CD14-positive monocyte (primary cell): Measurements from ENCODE around the gene DNAH14. TPM values are rescaled to one million over a fixed set of nuclear protein-coding genes. Genes with fewer than 3 reads are reported as not detected.

Experiments
- DNase-seq, 3 donors: peaks; one replicate each; pipeline ENCODE4 v3.0.0-alpha.2; 2011 to 2022
- H2AFZ ChIP-seq: 2 replicates; pipeline ENCODE4 v1.6.0; 2012; ENCODE audit warnings: mild to moderate bottlenecking, low read depth, low read length, inconsistent platforms; ENCODE audit not compliant: insufficient read depth, poor library complexity, severe bottlenecking
- H3K27ac ChIP-seq, 2 donors: 1 replicate in 1 of 2; 2 replicates in 1 of 2; pipeline ENCODE4 v1.5.1; 2012 to 2013; ENCODE audit warnings: low read length in 2 of 2, control low read depth in 1 of 2, inconsistent platforms in 1 of 2, low read depth in 1 of 2, mild to moderate bottlenecking in 1 of 2
- H3K27me3 ChIP-seq, 2 donors: one replicate each; pipeline versions ENCODE4 v1.6.0 to v1.6.1; 2011 to 2013; ENCODE audit warnings: low read length in 2 of 2; ENCODE audit not compliant: control insufficient read depth in 2 of 2, insufficient read depth in 2 of 2
- H3K36me3 ChIP-seq, 2 donors: replicated peaks in 1 of 2; 1 replicate in 1 of 2; 2 replicates in 1 of 2; pipeline versions ENCODE4 v1.5.1 to v1.6.1; 2012 to 2013; ENCODE audit warnings: low read length in 2 of 2, control low read depth in 1 of 2, inconsistent platforms in 1 of 2, mild to moderate bottlenecking in 1 of 2; ENCODE audit not compliant: insufficient read depth in 2 of 2, control insufficient read depth in 1 of 2
- H3K4me1 ChIP-seq, 2 donors: 1 replicate in 1 of 2; 2 replicates in 1 of 2; pipeline versions ENCODE4 v1.5.1 to v1.6.1; 2012 to 2013; ENCODE audit warnings: low read length in 2 of 2, control low read depth in 1 of 2, inconsistent platforms in 1 of 2, mild to moderate bottlenecking in 1 of 2, moderate library complexity in 1 of 2; ENCODE audit not compliant: insufficient read depth in 2 of 2, control insufficient read depth in 1 of 2
- H3K4me2 ChIP-seq: replicated peaks from 2 replicates; pipeline ENCODE3; 2012; ENCODE audit warnings: low read length, moderate library complexity, mild to moderate bottlenecking; ENCODE audit not compliant: poor library complexity, severe bottlenecking; ENCODE audit errors: extremely low read depth
- H3K4me3 ChIP-seq, 3 experiments: fragments of 200-600 bp in 1 of 3; sonication (generic) in 1 of 3; replicated peaks in 1 of 3; 1 replicate in 2 of 3; 2 replicates in 1 of 3; pipeline ENCODE4 v1.5.1; 2011 to 2013; ENCODE audit warnings: low read length in 3 of 3, mild to moderate bottlenecking in 3 of 3, control low read depth in 2 of 3, low read depth in 2 of 3, inconsistent platforms in 1 of 3, moderate library complexity in 1 of 3
- H3K79me2 ChIP-seq: 2 replicates; pipeline ENCODE4 v1.6.0; 2012; ENCODE audit warnings: mild to moderate bottlenecking, control low read depth, inconsistent platforms, low read length, moderate library complexity; ENCODE audit not compliant: insufficient read depth
- H3K9ac ChIP-seq: 2 replicates; pipeline ENCODE4 v1.6.0; 2017; ENCODE audit warnings: low read length, mild to moderate bottlenecking; ENCODE audit not compliant: insufficient read depth, poor library complexity, severe bottlenecking
- H3K9me3 ChIP-seq, 2 donors: replicated peaks in 1 of 2; 1 replicate in 1 of 2; 2 replicates in 1 of 2; pipeline versions ENCODE4 v1.5.1 to v1.6.1; 2012 to 2013; ENCODE audit warnings: low read length in 2 of 2, control low read depth in 1 of 2; ENCODE audit not compliant: control insufficient read depth in 1 of 2, insufficient read depth in 1 of 2
- H4K20me1 ChIP-seq: 2 replicates; pipeline ENCODE4 v1.6.0; 2012; ENCODE audit warnings: mild to moderate bottlenecking, low read length, control low read depth, moderate library complexity; ENCODE audit not compliant: insufficient read depth
- H3K27ac Mint-ChIP-seq, 7 donors: one replicate each; pipeline ENCODE4 v1.8.0; 2020; ENCODE audit warnings: mild to moderate bottlenecking in 7 of 7, mixed read lengths in 7 of 7, moderate library complexity in 6 of 7, inconsistent platforms in 2 of 7
- H3K27me3 Mint-ChIP-seq, 3 donors: one replicate each; pipeline ENCODE4 v1.8.0; 2021 to 2022; ENCODE audit warnings: low read depth in 3 of 3, mild to moderate bottlenecking in 3 of 3, mixed read lengths in 3 of 3, moderate library complexity in 3 of 3, inconsistent platforms in 1 of 3
- H3K36me3 Mint-ChIP-seq, 2 donors: one replicate each; pipeline ENCODE4 v1.8.0; 2020; ENCODE audit warnings: mixed read lengths in 2 of 2, inconsistent platforms in 1 of 2, mild to moderate bottlenecking in 1 of 2
- H3K4me1 Mint-ChIP-seq: one replicate; pipeline ENCODE4 v1.8.0; 2020; ENCODE audit warnings: mild to moderate bottlenecking, mixed read lengths
- H3K4me3 Mint-ChIP-seq, 2 donors: one replicate each; pipeline ENCODE4 v1.8.0; 2020; ENCODE audit warnings: mild to moderate bottlenecking in 2 of 2, mixed read lengths in 2 of 2, moderate library complexity in 1 of 2
- H3K9me3 Mint-ChIP-seq, 7 donors: one replicate each; pipeline ENCODE4 v1.8.0; 2020 to 2022; ENCODE audit warnings: mixed read lengths in 7 of 7, mild to moderate bottlenecking in 6 of 7, moderate library complexity in 6 of 7, inconsistent platforms in 2 of 7
- CTCF ChIP-seq: fragments of 200-600 bp; IDR thresholded peaks from one replicate; pipeline ENCODE4 v1.8.0; 2022; ENCODE audit warnings: antibody characterized with exemption, mild to moderate bottlenecking
- WGBS: methylation state at CpG from one replicate; pipeline ENCODE4 v1.1.5; 2013; ENCODE audit warnings: missing lambda C conversion rate; ENCODE audit not compliant: insufficient coverage; 5-methylcytosine and 5-hydroxymethylcytosine counted together
- intact Hi-C, 2 donors: fragments of 100-400 bp; cut with micrococcal nuclease; formaldehyde crosslinking; loops; one replicate each; pipeline versions ENCODE4 v1.15.0 to v1.15.1; 2023
- polyA plus RNA-seq, 3 donors: library from polyadenylated mRNA; depleted of rRNA in 1 of 3; unstranded in 2 of 3; stranded (reverse) in 1 of 3; fragments of 300-500 nt in 2 of 3; fragments of >200 nt in 1 of 3; fragmentation: Illumina TruSeq in 2 of 3; gene quantifications; 1 replicate in 2 of 3; 2 replicates in 1 of 3; pipeline ENCODE4 v1.2.3, GENCODE V29; 2012 to 2021

DNAH14 gene
- polyA plus RNA-seq, 3 donors = 0.83 TPM; not detected in 2

- Histone ChIP-seq H3K4me2 (no peak overlapping the region), H2AFZ (no peak overlapping the region), H3K4me1 (no peaks in the 10 kb centered on the region), H3K36me3 (no peaks in the 10 kb centered on the region), H3K27me3 (no peaks in the 10 kb centered on the region), H3K4me3 (no peak overlapping the region), H4K20me1 (no peaks in the 10 kb centered on the region), H3K9me3 (peaks cover 0 to under 1% of the 10 kb centered on the region in 2 donors), H3K9ac (no peak overlapping the region), H3K27ac (no peak overlapping the region), H3K79me2 (no peaks in the 10 kb centered on the region)
- Mint-ChIP-seq H3K9me3 (peaks cover 0 to 6% (median 1%) of the 10 kb centered on the region in 7 donors), H3K36me3 (no peaks in the 10 kb centered on the region), H3K4me3 (no peak overlapping the region), H3K4me1 (no peaks in the 10 kb centered on the region), H3K27me3 (no peaks in the 10 kb centered on the region), H3K27ac (no peak overlapping the region)
- intact Hi-C loops = no loop called here
- no peak for TF ChIP-seq CTCF
- 98% methylated on average over 4 of the region's 4 CpGs for WGBS
- no peak for DNase-seq
Observed at GRCh38 chr1:224919508-224919907, 10.0 kb upstream of the DNAH14 start.

- H3K79me2 ChIP-seq = no peaks in the 10 kb centered on the region
- Mint-ChIP-seq H3K27me3 (no peaks in the 10 kb centered on the region), H3K36me3 (no peaks in the 10 kb centered on the region), H3K9me3 (peaks cover 0 to 2% (median 0%) of the 10 kb centered on the region in 7 donors), H3K4me1 (no peaks in the 10 kb centered on the region), H3K27ac (no peak overlapping the region), H3K4me3 (no peak overlapping the region)
- TF ChIP-seq CTCF = no peak
- H3K9ac ChIP-seq = no peak overlapping the region
- H2AFZ ChIP-seq = no peak overlapping the region
- H3K4me1 ChIP-seq = no peaks in the 10 kb centered on the region
- H3K27me3 ChIP-seq = no peaks in the 10 kb centered on the region
- intact Hi-C loops = loop anchor here in 1 of 2 donors (5.0 kb wide), 1 partner anchor 404 kb away; no protein-coding TSS in a partner anchor
- H3K4me2 ChIP-seq = no peak overlapping the region
- H3K36me3 ChIP-seq = no peaks in the 10 kb centered on the region
- DNase-seq = no peak
- H4K20me1 ChIP-seq = no peaks in the 10 kb centered on the region
- no peak overlapping the region for H3K27ac ChIP-seq
- no peak overlapping the region for H3K4me3 ChIP-seq
- H3K9me3 ChIP-seq = no peaks in the 10 kb centered on the region
Observed at GRCh38 chr1:224920930-224921329, 8.5 kb upstream of the DNAH14 start.
